GM19324 (cell line): ENCODE measurements around the gene BSPH1.
"Not testable (repeated sequence)": the region's sequence is repeated elsewhere in the genome, so short reads cannot be mapped to it uniquely, and the experiment has no call there.

Experiments
- ATAC-seq: cut with Tn5 transposase; IDR thresholded peaks from one replicate; pipeline ENCODE4 v1.9.1; 2021; ENCODE audit warnings: mild to moderate bottlenecking, moderate library complexity; ENCODE audit not compliant: unreplicated experiment, low FRiP score

BSPH1 gene, protein sequence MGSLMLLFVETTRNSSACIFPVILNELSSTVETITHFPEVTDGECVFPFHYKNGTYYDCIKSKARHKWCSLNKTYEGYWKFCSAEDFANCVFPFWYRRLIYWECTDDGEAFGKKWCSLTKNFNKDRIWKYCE

DNA sequence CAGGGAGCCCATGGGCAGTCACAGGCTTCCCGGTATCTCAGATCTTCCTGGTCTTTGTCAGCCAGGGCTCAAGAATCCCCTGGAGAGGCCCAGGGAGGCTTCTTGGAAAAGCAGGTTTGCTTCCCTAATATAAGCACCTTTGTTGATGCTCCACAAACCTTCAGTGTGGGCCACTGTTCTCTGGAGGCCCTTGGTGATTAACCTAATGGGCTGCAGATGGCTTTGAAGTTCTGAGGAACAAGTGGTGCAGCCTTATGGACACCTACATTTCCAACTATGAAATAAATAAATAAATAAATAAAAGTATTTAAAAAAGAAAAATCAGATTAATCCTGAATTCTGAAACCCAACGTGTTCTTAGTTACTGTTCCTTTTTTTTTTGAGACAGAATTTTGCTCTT lies at the start of gene BSPH1:
Gene BSPH1, minus strand, starts transcription at position 101 of the 400 bp plus-strand sequence. Its CDS starts 89 bp downstream, at position 12.
- no peak for ATAC-seq

GRCh38 chr19:48036765-48037164 lies 44.8 kb upstream of the BSPH1 start:
- no peak for ATAC-seq

DNA sequence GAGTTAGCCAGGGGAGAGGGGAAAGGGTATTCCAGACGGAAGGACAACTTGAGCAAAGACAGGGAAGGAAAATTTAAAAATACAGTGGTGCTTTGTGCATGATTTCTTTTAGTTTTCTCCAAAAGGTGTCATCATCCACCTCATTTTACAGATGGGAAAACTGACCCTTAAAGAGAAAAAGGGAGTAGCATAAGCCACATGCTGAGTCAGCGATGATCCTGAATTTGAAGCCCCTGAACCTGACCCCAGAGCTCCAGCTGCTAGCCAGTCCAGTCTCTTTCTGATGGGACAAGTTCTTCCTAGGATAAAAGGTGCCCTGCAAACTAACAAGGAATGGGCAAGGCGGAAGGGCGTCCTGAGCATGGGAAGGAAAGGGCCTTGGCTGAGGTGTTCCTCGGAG lies 41.6 kb upstream of the BSPH1 start:
- no peak for ATAC-seq

- ATAC-seq, result no peak
Observed at GRCh38 chr19:48030073-48030472, 38.1 kb upstream of the BSPH1 start.

GRCh38 chr19:48029431-48029830 lies 37.5 kb upstream of the BSPH1 start:
- ATAC-seq, result no peak

- ATAC-seq, result no peak
Observed at GRCh38 chr19:48025480-48025879, 33.5 kb upstream of the BSPH1 start.

GRCh38 chr19:48023518-48023917 lies 31.5 kb upstream of the BSPH1 start:
- no peak for ATAC-seq

DNA sequence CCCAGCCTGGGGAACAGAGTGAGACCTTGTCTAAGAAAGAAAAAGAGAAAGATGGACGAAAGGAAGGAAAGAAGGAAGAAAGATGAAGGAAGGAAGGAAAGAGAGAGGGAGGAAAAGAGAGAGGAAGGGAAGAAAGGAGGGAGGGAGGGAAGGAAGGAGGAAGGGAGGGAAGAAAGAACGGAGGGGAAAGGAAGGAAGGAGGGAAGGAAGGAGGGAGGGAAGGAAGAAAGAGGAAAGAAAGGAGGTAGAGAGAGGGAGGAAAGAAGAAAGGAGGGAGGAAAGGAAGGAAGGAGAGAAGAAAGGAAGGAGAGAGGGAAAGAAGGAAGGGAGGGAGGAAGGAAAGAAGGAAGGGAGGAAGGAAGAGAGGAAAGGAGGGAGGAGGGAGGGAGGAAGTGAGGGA lies 31.0 kb upstream of the BSPH1 start:
- no peak for ATAC-seq

- ATAC-seq, result no peak
Observed at GRCh38 chr19:48020686-48021085, 28.7 kb upstream of the BSPH1 start.

DNA sequence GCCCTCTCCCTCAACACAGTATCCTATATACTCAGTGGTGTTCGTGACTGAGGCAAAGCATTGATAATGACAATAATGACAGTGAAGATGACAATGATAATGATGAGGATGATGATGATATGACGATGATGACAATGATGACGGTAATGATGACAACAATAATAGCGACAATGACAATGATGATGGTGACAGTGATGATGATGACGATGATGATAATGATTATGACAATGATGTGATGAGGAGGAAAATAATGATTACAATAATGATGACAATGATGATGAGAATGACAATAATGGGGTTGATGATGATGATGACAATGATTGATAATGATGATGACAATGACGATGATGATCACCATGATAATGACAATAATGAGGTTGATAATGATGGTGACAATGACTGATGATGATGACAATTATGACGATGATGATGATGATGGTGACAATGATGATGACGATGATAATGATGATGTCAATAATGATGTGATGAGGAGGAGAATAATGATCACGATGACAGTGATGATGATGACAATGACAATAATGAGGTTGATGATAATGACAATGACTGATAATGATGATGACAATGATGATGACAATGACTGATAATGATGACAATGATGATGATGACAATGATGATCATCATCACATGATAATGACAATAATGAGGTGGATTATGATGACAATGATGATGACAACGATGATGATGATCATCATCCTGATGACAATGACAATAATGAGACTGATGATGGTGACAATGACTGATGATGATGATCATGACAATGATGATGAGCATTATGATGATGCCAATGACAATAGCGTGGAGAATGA lies 19.2 kb upstream of the BSPH1 start:
- no peak for ATAC-seq

- ATAC-seq, result no peak
Observed at GRCh38 chr19:48006762-48007161, 14.8 kb upstream of the BSPH1 start.

DNA sequence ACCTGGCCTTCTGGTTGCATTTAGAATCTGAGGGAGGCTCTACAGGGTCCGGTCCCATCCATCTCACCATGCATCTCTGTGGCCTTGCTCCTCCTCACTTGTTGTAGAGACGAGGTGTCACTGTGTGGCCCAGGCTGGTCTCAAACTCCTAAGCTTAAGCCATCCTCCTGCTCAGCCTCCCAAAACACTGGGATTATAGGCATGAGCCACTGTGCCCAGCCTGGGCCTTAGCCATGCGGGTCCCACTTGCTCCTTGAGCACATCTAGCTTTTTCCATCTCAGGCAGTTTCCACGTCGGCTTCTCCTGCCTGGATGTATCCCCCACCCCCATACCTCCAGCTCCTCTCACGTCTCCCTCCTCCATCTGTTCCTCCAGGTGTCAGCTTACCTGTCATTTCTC lies 12.3 kb upstream of the BSPH1 start:
- no peak for ATAC-seq

GRCh38 chr19:48000846-48001245 lies 8.9 kb upstream of the BSPH1 start:
- no peak for ATAC-seq

GRCh38 chr19:47998800-47999199 lies 6.8 kb upstream of the BSPH1 start:
- ATAC-seq, result no peak

DNA sequence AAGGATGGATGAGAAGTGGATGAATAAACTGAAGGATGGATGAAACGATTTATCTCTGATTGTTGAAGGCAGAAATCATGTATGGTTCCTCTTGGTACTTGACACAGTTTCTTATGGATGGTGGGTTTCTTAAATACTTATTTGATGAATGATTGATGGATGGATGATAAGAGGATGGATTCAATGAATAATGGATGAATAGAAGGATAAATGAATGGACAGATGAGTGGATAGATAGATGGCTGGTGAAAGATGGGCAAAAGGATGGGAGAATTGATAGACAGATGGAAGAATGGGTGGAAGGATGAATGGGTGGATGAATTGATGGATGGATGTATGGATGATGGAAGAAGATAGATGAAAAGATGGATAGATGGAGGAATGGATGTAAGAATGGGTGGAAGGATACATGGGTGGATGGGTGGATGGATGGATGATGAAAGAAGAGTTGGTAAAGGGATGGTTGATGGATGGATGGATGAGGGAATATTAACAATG lies 4.3 kb upstream of the BSPH1 start:
- ATAC-seq, result no peak

- no peak for ATAC-seq
Observed at GRCh38 chr19:47994209-47994802, 2.3 kb upstream of the BSPH1 start, which contains the start of gene ELSPBP1. Gene ELSPBP1, plus strand, starts transcription at chr19:47994632. Its CDS starts 14,036 bp downstream, at chr19:48008668.

GRCh38 chr19:47991191-47991808 lies 670 bp downstream of the BSPH1 start:
- ATAC-seq, result no peak

- no peak for ATAC-seq
Observed at GRCh38 chr19:47973529-47973928, 18.4 kb downstream of the BSPH1 start.

- not testable (repeated sequence) for ATAC-seq
Observed at GRCh38 chr19:47955936-47956335, 36.0 kb downstream of the BSPH1 start.

DNA sequence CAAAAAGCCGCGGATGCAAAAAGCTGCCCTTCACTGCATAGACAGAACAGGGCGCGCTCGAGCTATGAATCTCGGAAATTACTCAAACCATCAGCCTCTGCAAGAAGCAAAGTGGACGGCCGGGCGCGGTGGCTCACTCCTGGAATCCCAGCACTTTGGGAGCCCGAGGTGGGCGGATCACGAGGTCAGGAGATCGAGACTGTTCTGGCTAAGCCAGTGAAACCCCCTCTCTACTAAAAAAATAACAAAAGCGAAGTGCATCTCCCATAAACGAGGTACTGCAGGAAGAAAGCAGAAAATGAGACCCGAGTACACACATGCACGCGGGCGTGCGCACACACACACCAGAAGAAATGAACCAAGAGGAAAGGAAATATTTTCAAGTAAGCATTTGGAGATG lies 39.8 kb downstream of the BSPH1 start:
- not testable (repeated sequence) for ATAC-seq
